B cell (primary cell): ENCODE data around the gene IFRD1. TPM values are rescaled to one million over a fixed set of nuclear protein-coding genes. Genes with fewer than 3 reads are reported as not detected.

Experiments used
- ATAC-seq: fragments of 200-7000 bp; cut with Tn5 transposase; one replicate; pipeline ENCODE4 v1.10.0; 2021; ENCODE audit warnings: low read depth, mild to moderate bottlenecking, moderate number of reproducible peaks, moderate library complexity
- CTCF ChIA-PET: fragments of 350-600 bp; sonication (Branson Sonifier 250); formaldehyde crosslinking; loops from one replicate; lab custom pipeline; 2021; ENCODE audit warnings: antibody characterized with exemption, inconsistent platforms; lab: Charles Lee
- POLR2A ChIA-PET: fragments of 350-600 bp; sonication (Branson Sonifier 250); formaldehyde crosslinking; loops from one replicate; lab custom pipeline; 2021; ENCODE audit warnings: antibody characterized with exemption; lab: Charles Lee
- DNase-seq: peaks from one replicate; pipeline ENCODE4 v3.0.0; 2013
- H2AFZ ChIP-seq: 2 replicates; pipeline ENCODE4 v1.6.1; 2012; ENCODE audit warnings: mild to moderate bottlenecking, low read depth, low read length; ENCODE audit not compliant: insufficient read depth, poor library complexity, severe bottlenecking
- H3K27ac ChIP-seq, 2 donors: 1 replicate in 1 of 2; 2 replicates in 1 of 2; pipeline ENCODE4 v1.5.1; 2012 to 2013; ENCODE audit warnings: low read length in 2 of 2, mild to moderate bottlenecking in 2 of 2, moderate library complexity in 1 of 2
- H3K27me3 ChIP-seq, 4 experiments: fragments of 200-600 bp in 1 of 4; sonication (generic) in 1 of 4; replicated peaks in 1 of 4; 1 replicate in 2 of 4; 2 replicates in 2 of 4; pipeline versions ENCODE4 v1.6.1 to v1.7.0; 2013 to 2016; ENCODE audit warnings: low read length in 3 of 4, mild to moderate bottlenecking in 2 of 4, mixed read lengths in 1 of 4, moderate library complexity in 1 of 4; ENCODE audit not compliant: insufficient read depth in 4 of 4, control insufficient read depth in 3 of 4; ENCODE audit errors: control extremely low read depth in 1 of 4
- H3K36me3 ChIP-seq, 2 experiments: replicated peaks in 1 of 2; 1 replicate in 1 of 2; 2 replicates in 1 of 2; pipeline versions ENCODE4 v1.6.1 to v1.7.1; 2013; ENCODE audit warnings: low read length in 1 of 2; ENCODE audit not compliant: insufficient read depth in 2 of 2, control insufficient read depth in 1 of 2; ENCODE audit errors: control extremely low read depth in 1 of 2, extremely low read depth in 1 of 2
- H3K4me1 ChIP-seq, 2 donors: fragments of 200-600 bp in 1 of 2; sonication (generic) in 1 of 2; 1 replicate in 1 of 2; 2 replicates in 1 of 2; pipeline versions ENCODE4 v1.5.1 to v1.6.1; 2013 to 2017; ENCODE audit warnings: low read length in 2 of 2; ENCODE audit not compliant: control insufficient read depth in 2 of 2, insufficient read depth in 2 of 2
- H3K4me2 ChIP-seq: replicated peaks from 2 replicates; pipeline ENCODE3; 2012; ENCODE audit warnings: mild to moderate bottlenecking, low read depth, low read length; ENCODE audit not compliant: poor library complexity, severe bottlenecking
- H3K4me3 ChIP-seq, 5 experiments: fragments of 200-600 bp in 1 of 5; sonication (generic) in 1 of 5; 1 replicate in 3 of 5; 2 replicates in 2 of 5; pipeline versions ENCODE4 v1.5.1 to v1.7.0; 2011 to 2016; ENCODE audit warnings: low read length in 4 of 5, mild to moderate bottlenecking in 4 of 5, low read depth in 2 of 5, control low read depth in 1 of 5, moderate library complexity in 1 of 5; ENCODE audit not compliant: insufficient read depth in 1 of 5; ENCODE audit errors: control extremely low read depth in 1 of 5, extremely low read depth in 1 of 5
- H3K79me2 ChIP-seq: fragments of 200-600 bp; sonication (generic); one replicate; pipeline ENCODE4 v1.6.0; 2016; ENCODE audit warnings: low read length; ENCODE audit not compliant: control insufficient read depth, insufficient read depth
- H3K9ac ChIP-seq: fragments of 200-600 bp; sonication (generic); 2 replicates; pipeline ENCODE4 v1.6.1; 2017; ENCODE audit warnings: mild to moderate bottlenecking, low read length, moderate library complexity
- H3K9me3 ChIP-seq, 3 donors: one replicate each; pipeline versions ENCODE4 v1.6.1 to v1.7.1; 2013; ENCODE audit warnings: low read length in 2 of 3; ENCODE audit not compliant: control insufficient read depth in 2 of 3, insufficient read depth in 1 of 3; ENCODE audit errors: control extremely low read depth in 1 of 3
- H4K20me1 ChIP-seq: 2 replicates; pipeline ENCODE4 v1.6.0; 2012; ENCODE audit warnings: mild to moderate bottlenecking, low read length; ENCODE audit not compliant: insufficient read depth, control insufficient read depth, poor library complexity, severe bottlenecking
- H3K27ac Mint-ChIP-seq: one replicate; pipeline ENCODE4 v1.8.0; 2021; ENCODE audit warnings: mixed read lengths
- H3K27me3 Mint-ChIP-seq: one replicate; pipeline ENCODE4 v1.8.0; 2021; ENCODE audit warnings: mixed read lengths
- H3K4me1 Mint-ChIP-seq: one replicate; pipeline ENCODE4 v1.8.0; 2021; ENCODE audit warnings: mixed read lengths
- H3K4me3 Mint-ChIP-seq: one replicate; pipeline ENCODE4 v1.8.0; 2021; ENCODE audit warnings: mixed read lengths
- H3K9me3 Mint-ChIP-seq: one replicate; pipeline ENCODE4 v1.8.0; 2022; ENCODE audit warnings: mixed read lengths; ENCODE audit not compliant: insufficient read depth
- EZH2 ChIP-seq: IDR thresholded peaks from 2 replicates; pipeline ENCODE4 v1.6.1; 2012; ENCODE audit warnings: borderline replicate concordance, low read depth, mild to moderate bottlenecking, moderate library complexity, low read length; ENCODE audit not compliant: insufficient read depth, poor library complexity, severe bottlenecking
- WGBS: methylation state at CpG from one replicate; pipeline ENCODE4 v1.1.5; 2013; ENCODE audit warnings: missing lambda C conversion rate; ENCODE audit not compliant: insufficient coverage; 5-methylcytosine and 5-hydroxymethylcytosine counted together
- intact Hi-C: fragments of 100-400 bp; cut with micrococcal nuclease; formaldehyde crosslinking; loops from one replicate; pipeline ENCODE4 v1.10.0; 2022
- polyA plus RNA-seq: library from polyadenylated mRNA; depleted of rRNA; stranded (reverse); fragments of >200 nt; gene quantifications from 2 replicates; pipeline ENCODE4 v1.2.3, GENCODE V29; 2012
- total RNA-seq, 2 donors: library from RNA; stranded (reverse); fragments of 120-200 nt in 1 of 2; gene quantifications; 1 replicate in 1 of 2; 2 replicates in 1 of 2; pipeline versions ENCODE4 v1.2.3 to v1.2.4, GENCODE V29; 2013 to 2022
- TF ChIP-seq, protein P1 (sequence below): fragments of 200-600 bp; IDR thresholded peaks from one replicate; pipeline ENCODE4 v1.8.0; 2022; ENCODE audit warnings: antibody characterized with exemption, mild to moderate bottlenecking

Gene IFRD1
- total and polyA plus RNA-seq, 2 donors (not counting 1 experiment from before 2014, with no cell fraction given) = 54.1 to 106 TPM

GRCh38 chr7:112447406-112447805 is 2.9 kb upstream of the IFRD1 start:
- Histone ChIP-seq H3K79me2 (peaks cover 20% of the 10 kb centered on the region), H3K4me1 (peaks cover 16 to 19% of the 10 kb centered on the region in 2 donors), H3K9ac (no peak overlapping the region), H3K4me3 (no peak overlapping the region), H3K27ac (no peak overlapping the region), H3K27me3 (no peaks in the 10 kb centered on the region), H3K4me2 (no peak overlapping the region), H3K36me3 (no peaks in the 10 kb centered on the region), H4K20me1 (peaks cover 20% of the 10 kb centered on the region), H3K9me3 (no peaks in the 10 kb centered on the region), H2AFZ (no peak overlapping the region)
- intact Hi-C loops = no loop called here
- Mint-ChIP-seq H3K4me3 (no peak overlapping the region), H3K27ac (no peak overlapping the region), H3K27me3 (no peaks in the 10 kb centered on the region), H3K9me3 (no peaks in the 10 kb centered on the region), H3K4me1 (peaks cover 29% of the 10 kb centered on the region)
- ChIA-PET POLR2A (no interaction called here), CTCF (no interaction called here)
- ATAC-seq (no peak), DNase-seq (no peak)
- no peak for TF ChIP-seq EZH2
- TF ChIP-seq, protein P1, sequence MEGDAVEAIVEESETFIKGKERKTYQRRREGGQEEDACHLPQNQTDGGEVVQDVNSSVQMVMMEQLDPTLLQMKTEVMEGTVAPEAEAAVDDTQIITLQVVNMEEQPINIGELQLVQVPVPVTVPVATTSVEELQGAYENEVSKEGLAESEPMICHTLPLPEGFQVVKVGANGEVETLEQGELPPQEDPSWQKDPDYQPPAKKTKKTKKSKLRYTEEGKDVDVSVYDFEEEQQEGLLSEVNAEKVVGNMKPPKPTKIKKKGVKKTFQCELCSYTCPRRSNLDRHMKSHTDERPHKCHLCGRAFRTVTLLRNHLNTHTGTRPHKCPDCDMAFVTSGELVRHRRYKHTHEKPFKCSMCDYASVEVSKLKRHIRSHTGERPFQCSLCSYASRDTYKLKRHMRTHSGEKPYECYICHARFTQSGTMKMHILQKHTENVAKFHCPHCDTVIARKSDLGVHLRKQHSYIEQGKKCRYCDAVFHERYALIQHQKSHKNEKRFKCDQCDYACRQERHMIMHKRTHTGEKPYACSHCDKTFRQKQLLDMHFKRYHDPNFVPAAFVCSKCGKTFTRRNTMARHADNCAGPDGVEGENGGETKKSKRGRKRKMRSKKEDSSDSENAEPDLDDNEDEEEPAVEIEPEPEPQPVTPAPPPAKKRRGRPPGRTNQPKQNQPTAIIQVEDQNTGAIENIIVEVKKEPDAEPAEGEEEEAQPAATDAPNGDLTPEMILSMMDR = no peak
- no CpG with 5 or more reads among the region's 3 CpGs for WGBS

GRCh38 chr7:112448381-112448780 is 1.9 kb upstream of the IFRD1 start:
- 63% methylated on average over 1 of the region's 2 CpGs for WGBS
- POLR2A ChIA-PET = no interaction called here
- peaks cover 30% of the 10 kb centered on the region for H4K20me1 ChIP-seq
- no peak overlapping the region for H3K4me3 ChIP-seq
- H3K9ac ChIP-seq = no peak overlapping the region
- Mint-ChIP-seq H3K9me3 (no peaks in the 10 kb centered on the region), H3K27ac (no peak overlapping the region), H3K4me3 (peak overlapping the region; percentile 95), H3K27me3 (no peaks in the 10 kb centered on the region), H3K4me1 (peaks cover 35% of the 10 kb centered on the region)
- H3K27ac ChIP-seq = no peak overlapping the region
- no peaks in the 10 kb centered on the region for H3K36me3 ChIP-seq
- H3K4me1 ChIP-seq = peaks cover 16 to 19% of the 10 kb centered on the region in 2 donors
- ATAC-seq = no peak
- TF ChIP-seq, protein P1 = no peak
- no peak for TF ChIP-seq EZH2
- H3K4me2 ChIP-seq = no peak overlapping the region
- intact Hi-C loops = no loop called here
- H3K9me3 ChIP-seq = no peaks in the 10 kb centered on the region
- no peak for DNase-seq
- peaks cover 30% of the 10 kb centered on the region for H3K79me2 ChIP-seq
- no peaks in the 10 kb centered on the region for H3K27me3 ChIP-seq
- CTCF ChIA-PET = no interaction called here
- H2AFZ ChIP-seq = no peak overlapping the region
